Mesothelial cell of epicardium (in vitro differentiated cells): ENCODE data around the gene IGFBPL1. TPM values are rescaled to one million over a fixed set of nuclear protein-coding genes. Genes with fewer than 3 reads are reported as not detected.

ENCODE experiments used
- DNase-seq, 2 experiments: peaks; one replicate each; pipeline ENCODE4 v3.0.0; 2021; ENCODE audit warnings: low spot score in 2 of 2; ENCODE audit not compliant: unreplicated experiment in 2 of 2
- H3K27ac Mint-ChIP-seq: 2 replicates; pipeline ENCODE4 v1.8.0; 2021; ENCODE audit warnings: mixed read lengths
- H3K27me3 Mint-ChIP-seq: 2 replicates; pipeline ENCODE4 v1.8.0; 2021; ENCODE audit warnings: low read depth, mixed read lengths
- H3K36me3 Mint-ChIP-seq: 2 replicates; pipeline ENCODE4 v1.8.0; 2021; ENCODE audit warnings: mixed read lengths
- H3K4me1 Mint-ChIP-seq: 2 replicates; pipeline ENCODE4 v1.8.0; 2021; ENCODE audit warnings: mixed read lengths
- H3K4me3 Mint-ChIP-seq: 2 replicates; pipeline ENCODE4 v1.8.0; 2021; ENCODE audit warnings: mild to moderate bottlenecking, moderate library complexity, mixed read lengths
- H3K9me3 Mint-ChIP-seq: 2 replicates; pipeline ENCODE4 v1.8.0; 2021; ENCODE audit warnings: mixed read lengths
- total RNA-seq: library from RNA; stranded (reverse); gene quantifications from 3 replicates; pipeline ENCODE4 v1.2.1, GENCODE V29; 2021
- TF ChIP-seq, protein P1 (sequence below): fragments of 200-600 bp; sonication (generic); IDR thresholded peaks from one replicate; pipeline ENCODE4 v1.5.0; 2021; ENCODE audit warnings: antibody characterized with exemption; ENCODE audit not compliant: unreplicated experiment

IGFBPL1 gene
- total RNA-seq, 1 donor from 2014 or later: 0.34 TPM

DNA sequence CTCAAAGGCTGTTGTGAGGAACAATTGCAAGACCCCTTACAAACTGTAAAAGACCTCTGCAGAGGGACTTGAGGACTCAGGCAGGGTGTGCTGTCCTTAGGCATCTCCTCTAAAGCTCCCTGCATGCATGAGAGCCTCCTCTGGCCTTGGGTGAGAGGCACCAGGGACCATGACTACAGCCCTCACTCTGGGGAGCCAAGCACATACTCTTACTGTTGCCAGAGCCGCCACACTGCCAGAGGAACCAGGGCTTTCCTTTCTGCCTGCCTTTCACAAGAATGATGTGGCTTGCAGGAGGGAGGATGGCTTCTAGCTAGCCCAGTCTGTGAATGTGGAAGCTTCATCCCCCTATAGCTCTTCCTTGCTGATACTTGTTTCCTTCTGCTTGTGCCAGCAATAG, 5.9 kb downstream of the IGFBPL1 start:
- peaks cover 10% of the 10 kb centered on the region for H3K4me1 Mint-ChIP-seq
- H3K36me3 Mint-ChIP-seq: no peaks in the 10 kb centered on the region
- H3K9me3 Mint-ChIP-seq: no peaks in the 10 kb centered on the region
- H3K27me3 Mint-ChIP-seq: peaks cover 60% of the 10 kb centered on the region
- no peak overlapping the region for H3K27ac Mint-ChIP-seq
- TF ChIP-seq, protein P1, sequence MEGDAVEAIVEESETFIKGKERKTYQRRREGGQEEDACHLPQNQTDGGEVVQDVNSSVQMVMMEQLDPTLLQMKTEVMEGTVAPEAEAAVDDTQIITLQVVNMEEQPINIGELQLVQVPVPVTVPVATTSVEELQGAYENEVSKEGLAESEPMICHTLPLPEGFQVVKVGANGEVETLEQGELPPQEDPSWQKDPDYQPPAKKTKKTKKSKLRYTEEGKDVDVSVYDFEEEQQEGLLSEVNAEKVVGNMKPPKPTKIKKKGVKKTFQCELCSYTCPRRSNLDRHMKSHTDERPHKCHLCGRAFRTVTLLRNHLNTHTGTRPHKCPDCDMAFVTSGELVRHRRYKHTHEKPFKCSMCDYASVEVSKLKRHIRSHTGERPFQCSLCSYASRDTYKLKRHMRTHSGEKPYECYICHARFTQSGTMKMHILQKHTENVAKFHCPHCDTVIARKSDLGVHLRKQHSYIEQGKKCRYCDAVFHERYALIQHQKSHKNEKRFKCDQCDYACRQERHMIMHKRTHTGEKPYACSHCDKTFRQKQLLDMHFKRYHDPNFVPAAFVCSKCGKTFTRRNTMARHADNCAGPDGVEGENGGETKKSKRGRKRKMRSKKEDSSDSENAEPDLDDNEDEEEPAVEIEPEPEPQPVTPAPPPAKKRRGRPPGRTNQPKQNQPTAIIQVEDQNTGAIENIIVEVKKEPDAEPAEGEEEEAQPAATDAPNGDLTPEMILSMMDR: no peak
- no peak overlapping the region for H3K4me3 Mint-ChIP-seq
- no peak for DNase-seq

DNA sequence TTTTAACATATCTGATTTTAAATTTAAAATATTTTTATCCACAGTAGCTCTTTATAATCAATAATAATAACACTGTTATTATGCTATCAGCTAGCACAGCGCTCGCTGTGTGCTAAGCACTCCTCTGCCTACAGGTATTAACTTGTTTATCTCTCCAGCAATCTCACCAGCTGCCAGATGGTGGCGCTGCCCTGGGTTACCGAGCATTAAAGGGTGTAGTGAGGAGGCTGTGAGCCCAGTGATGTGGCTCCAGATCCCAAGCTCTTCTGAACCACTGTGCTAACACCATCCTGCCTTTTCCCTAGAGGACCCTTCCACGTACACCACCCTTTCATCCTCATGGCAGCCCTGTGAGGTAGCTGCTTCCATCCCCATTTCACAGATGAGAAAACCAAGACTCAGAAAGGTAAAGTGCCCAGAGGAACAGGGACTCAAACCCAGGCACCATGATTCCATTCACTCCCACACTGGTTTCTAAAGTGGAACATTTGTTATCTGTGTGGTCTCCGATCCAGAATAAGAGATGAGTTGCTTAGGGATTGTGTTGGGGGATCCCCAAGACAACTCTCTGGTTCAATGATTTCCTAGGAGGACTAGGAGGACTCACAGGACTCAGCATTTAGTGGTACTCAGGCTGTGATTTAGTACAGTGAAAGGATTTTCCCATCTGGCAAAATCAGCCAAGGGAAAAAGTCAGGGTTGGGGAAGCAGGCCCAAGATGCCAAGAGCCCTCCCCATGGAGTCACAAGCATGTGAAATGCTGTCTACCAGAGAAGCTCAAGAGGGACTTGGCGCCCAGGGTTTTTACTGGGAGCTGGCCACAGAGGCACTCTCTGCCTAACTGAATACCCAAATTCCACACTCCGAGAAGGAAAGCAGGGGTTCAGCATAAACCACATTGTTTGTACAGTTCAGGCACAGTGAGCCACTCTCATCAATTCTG, 7.0 kb downstream of the IGFBPL1 start:
- no peak overlapping the region for H3K27ac Mint-ChIP-seq
- H3K36me3 Mint-ChIP-seq: no peaks in the 10 kb centered on the region
- peaks cover 12% of the 10 kb centered on the region for H3K4me1 Mint-ChIP-seq
- DNase-seq: no peak
- H3K27me3 Mint-ChIP-seq: peaks cover 53% of the 10 kb centered on the region
- no peaks in the 10 kb centered on the region for H3K9me3 Mint-ChIP-seq
- H3K4me3 Mint-ChIP-seq: no peak overlapping the region
- TF ChIP-seq, protein P1: peak; percentile 39

DNA sequence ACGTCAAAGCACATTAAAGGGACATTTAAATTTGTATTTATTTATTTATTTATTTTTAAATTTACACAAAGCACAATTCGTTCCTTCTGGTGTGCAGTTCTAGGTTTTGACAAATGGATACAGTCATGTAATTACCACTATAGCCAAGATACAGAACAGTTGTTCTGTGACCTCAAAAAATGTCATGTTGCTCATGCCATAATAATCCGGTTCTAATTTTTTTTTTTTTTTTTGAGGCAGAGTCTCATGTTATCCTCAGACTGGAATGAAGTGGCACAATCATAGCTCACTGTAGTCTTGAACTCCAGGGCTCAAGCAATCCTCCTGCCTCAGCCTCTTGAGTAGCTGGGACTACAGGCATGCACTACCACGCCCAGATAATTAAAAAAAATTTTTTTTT, 7.8 kb downstream of the IGFBPL1 start:
- no peaks in the 10 kb centered on the region for H3K9me3 Mint-ChIP-seq
- H3K27ac Mint-ChIP-seq: no peak overlapping the region
- DNase-seq: no peak
- TF ChIP-seq, protein P1: no peak
- H3K4me1 Mint-ChIP-seq: peaks cover 6% of the 10 kb centered on the region
- H3K4me3 Mint-ChIP-seq: no peak overlapping the region
- no peaks in the 10 kb centered on the region for H3K36me3 Mint-ChIP-seq
- peaks cover 49% of the 10 kb centered on the region for H3K27me3 Mint-ChIP-seq

DNA sequence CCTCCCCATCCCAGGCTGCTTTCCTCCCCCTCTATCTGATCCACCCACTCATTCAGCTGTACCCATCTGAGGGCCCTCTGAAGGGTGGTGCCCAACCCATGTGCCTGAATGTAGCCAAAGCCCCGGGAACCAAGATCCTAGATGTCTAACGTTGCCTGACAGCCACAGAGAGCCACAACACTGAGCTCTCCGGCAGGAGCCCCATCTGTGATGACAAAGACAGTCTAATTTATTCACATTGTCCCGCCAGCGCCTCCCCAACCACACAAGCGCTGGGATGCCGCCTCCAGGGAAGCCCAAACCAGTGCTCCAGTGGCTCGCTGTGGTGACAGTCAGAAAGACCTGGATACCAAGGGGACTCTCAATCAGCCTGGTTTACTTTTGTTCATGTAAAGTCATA, 8.4 kb downstream of the IGFBPL1 start:
- Mint-ChIP-seq H3K27me3 (peaks cover 46% of the 10 kb centered on the region), H3K9me3 (no peaks in the 10 kb centered on the region), H3K36me3 (no peaks in the 10 kb centered on the region), H3K4me1 (peaks cover 3% of the 10 kb centered on the region), H3K27ac (no peak overlapping the region), H3K4me3 (no peak overlapping the region)
- no peak for DNase-seq
- TF ChIP-seq, protein P1: no peak

DNA sequence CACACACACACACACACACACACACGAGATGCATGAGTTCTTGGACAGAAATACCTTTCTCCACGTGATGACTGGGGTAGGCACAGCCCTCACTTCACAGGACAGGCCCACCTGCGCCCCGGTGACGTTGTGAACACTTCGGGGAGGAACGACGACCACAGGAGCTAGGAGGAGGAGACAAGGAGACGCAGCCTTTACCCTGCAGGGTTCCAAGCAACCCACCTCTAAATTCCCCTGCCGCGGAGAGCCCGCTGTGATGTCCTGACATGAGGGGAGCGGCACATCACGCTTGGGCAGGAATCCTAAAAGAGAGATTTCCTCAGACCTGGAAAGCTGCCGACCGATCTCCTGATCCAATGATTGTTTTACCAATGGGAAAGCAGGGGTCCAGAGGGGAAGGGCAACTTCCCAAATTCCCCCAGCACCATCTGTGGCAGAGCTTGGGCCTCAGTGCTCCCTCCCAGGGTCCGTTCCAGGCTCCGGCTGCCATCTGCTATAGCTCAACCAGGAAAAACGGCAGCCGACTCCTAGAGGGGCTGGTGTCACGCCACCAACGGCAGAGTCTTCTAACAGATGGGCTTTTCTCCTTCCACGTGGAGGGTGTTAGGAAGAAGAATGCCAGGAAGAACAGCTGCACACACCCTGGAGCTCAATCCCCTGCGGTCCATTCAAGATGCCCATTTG, 10.1 kb downstream of the IGFBPL1 start:
- H3K4me3 Mint-ChIP-seq: no peak overlapping the region
- H3K27me3 Mint-ChIP-seq: peaks cover 36% of the 10 kb centered on the region
- no peak for DNase-seq
- no peaks in the 10 kb centered on the region for H3K9me3 Mint-ChIP-seq
- no peak overlapping the region for H3K27ac Mint-ChIP-seq
- H3K4me1 Mint-ChIP-seq: peaks cover 3% of the 10 kb centered on the region
- TF ChIP-seq, protein P1: no peak
- no peaks in the 10 kb centered on the region for H3K36me3 Mint-ChIP-seq
